HG02852 (cell line): ENCODE measurements around the gene EVL.
"Not testable (repeated sequence)": the region's sequence is repeated elsewhere in the genome, so short reads cannot be mapped to it uniquely, and the experiment has no call there.

Experiments
- ATAC-seq: cut with Tn5 transposase; IDR thresholded peaks from one replicate; pipeline ENCODE4 v1.9.1; 2021; ENCODE audit warnings: mild to moderate bottlenecking, moderate library complexity; ENCODE audit not compliant: unreplicated experiment

Gene EVL

DNA sequence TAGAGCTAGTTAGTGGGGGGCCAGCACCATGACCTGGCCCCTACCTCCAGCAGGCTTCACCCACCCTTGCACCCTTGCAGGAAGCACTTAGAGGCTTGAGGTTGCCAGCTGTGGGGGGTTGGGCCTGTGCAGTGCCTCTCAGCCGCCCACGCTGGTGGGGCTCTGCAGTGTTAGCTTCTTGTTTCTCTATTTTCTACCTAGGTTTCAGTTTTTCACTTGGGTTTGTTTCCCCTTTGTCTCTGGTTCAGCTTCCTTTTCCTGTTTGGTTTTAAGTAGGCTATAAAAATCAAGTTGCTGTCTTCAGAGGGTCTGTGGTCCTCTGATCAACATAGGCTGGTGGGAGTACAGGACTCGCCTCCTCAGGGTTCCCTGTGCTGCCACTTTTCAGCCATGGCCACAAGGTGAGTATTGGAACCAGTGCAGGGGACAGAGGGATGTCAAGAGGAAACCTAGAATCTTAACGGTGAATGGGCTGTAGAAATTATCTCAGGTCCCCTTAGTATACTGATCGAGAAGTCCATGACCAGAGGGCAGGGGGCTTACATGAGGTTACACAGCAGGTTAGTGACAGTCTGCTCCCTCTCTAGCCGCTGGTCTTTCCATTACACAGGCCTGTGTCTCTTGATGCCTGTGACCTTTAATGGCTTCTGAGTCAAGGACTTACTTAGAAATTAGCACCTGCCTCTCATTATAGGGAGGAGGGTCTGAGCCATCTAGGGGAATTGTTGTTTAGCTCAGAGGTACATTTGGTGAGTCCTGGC lies at the start of gene EVL:
EVL (plus strand) TSS at position 312 of the 761 bp plus-strand sequence; CDS start at position 391, 79 bp downstream.
- ATAC-seq, result peak; percentile 46

GRCh38 chr14:100017553-100017952 lies 47.7 kb upstream of the EVL start:
- ATAC-seq, result no peak

GRCh38 chr14:100018054-100018453 lies 47.2 kb upstream of the EVL start:
- ATAC-seq, result no peak

DNA sequence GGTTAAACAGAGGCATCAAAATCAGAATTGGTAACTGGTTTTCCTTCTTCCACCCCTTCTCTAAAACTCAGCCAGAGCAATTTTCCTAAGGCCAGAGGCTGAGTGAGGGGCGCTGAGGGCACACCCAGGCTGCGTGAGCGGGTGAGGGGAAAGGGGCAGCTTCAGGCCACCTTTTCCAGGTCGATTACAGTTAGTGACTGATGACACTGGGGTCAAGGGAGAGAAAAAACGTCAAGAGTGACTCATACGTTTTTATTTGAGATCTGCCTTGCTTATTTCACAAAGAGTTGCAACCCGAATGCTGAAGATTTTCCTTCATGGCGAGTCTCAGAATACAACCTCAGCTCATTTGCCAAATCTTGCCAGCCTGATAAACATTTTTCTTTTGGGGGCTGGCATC lies 46.7 kb upstream of the EVL start:
- no peak for ATAC-seq

DNA sequence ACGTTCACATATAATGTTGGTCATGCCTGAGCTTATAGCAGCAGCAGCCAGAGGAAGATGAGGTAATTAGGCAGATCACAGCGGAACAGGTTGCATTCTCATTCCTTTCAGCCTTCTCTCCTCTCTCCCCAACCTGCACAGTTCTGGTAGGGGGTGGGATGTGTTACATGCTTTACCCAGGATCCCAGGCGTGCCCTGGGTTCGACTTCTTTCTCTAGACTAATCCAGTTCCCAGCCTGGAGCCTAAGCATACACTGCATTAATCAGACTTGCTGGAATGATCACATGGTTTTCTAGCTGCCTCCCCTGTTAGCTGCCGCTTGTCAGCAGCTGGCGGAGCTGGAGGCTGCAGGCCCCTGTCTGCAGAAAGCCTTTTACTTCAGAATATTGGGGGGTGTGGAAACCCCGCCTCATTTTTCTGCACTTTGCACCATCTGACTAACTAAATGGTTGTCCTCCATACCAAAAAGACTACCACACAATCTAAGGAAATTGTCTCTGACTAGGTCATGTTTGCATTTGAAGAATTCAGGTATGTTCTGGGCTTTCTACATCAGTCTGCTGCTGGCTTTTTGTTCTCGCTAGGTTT lies 46.0 kb upstream of the EVL start:
- no peak for ATAC-seq

DNA sequence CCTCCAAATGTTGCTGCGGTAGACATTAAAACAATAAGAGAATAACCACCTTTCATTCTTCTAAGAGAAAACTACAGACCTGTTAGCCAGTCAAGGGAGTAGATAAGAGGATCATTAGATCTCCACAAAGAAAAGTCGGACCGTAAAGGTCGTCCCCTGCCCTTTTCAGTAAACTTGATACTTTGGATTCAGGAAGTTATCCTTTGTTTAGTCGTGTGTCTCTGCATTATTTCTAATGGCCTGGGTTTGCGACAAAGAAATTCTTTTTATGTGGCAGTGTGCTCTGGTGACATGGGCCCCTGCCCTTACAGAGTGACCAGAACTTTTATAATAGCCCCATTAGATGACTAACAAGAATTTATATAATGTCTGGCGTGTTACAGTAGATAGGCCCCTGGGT lies 44.6 kb upstream of the EVL start:
- ATAC-seq, result no peak

DNA sequence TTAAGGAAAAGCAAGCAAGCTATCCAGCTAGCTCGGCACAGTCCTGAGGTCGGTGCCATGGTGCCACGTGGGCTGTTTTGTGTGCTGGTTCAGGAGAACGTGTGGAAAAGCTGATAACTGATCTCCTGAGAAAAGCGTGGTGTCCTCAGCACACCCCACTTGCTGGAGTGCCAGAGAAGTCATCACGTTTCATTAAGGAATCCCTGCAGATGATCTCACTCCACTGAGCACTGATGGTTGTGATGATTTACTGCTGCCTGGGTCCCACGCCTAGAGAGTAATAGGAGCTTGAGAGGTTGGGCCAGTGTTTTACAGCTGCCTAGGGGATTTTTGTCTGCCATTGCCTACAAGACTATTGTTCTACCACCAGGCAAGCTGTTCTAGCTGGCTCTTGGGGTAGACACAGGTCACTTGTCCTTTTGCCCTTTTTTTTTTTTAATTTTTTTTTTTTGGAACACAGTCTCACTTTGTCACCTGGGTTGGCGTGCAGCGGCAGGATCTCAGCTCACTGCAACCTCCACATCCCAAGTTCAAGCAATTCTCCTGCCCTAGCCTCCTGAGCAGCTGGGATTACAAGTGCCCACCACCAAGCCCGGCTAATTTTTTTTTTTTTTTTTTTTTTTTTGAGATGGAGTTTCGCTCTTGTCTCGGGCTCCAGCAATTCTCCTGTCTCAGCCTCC lies 42.3 kb upstream of the EVL start:
- ATAC-seq, result no peak

- peak; percentile 52 for ATAC-seq
These were observed 40.1 kb upstream of the EVL start for GRCh38 chr14:100025111-100025510.

DNA sequence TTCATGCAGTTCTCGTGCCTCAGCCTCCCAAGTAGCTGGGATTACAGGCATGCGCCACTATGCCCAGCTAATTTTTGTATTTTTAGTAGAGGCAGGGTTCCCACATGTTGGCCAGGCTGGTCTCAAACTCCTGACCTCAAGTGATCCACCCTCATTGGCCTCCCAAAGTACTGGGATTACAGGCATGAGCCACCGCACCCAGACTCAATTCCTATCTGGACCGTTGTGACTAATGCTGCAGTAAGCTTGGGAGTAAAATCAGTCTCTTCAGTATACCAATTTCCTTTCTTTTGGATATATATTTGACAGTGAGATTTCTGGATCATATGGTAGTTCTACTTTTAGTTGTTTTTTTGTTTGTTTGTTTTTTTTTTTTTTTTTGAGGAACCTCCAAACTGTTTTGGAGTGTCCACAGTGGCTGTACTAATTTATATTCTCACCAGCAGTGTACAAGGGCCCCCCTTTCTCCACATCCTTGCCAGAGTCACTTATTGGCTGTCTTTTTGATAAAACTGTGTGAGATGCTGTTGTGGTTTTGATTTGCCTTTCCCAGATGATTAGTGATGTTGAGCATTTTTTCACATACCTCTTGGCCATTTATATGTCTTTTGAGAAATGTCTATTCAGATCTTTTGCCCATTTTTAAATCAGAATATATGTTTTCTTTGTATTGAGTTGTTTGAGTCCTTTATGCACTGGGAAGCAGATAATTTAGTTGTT lies 37.3 kb upstream of the EVL start:
- no peak for ATAC-seq

DNA sequence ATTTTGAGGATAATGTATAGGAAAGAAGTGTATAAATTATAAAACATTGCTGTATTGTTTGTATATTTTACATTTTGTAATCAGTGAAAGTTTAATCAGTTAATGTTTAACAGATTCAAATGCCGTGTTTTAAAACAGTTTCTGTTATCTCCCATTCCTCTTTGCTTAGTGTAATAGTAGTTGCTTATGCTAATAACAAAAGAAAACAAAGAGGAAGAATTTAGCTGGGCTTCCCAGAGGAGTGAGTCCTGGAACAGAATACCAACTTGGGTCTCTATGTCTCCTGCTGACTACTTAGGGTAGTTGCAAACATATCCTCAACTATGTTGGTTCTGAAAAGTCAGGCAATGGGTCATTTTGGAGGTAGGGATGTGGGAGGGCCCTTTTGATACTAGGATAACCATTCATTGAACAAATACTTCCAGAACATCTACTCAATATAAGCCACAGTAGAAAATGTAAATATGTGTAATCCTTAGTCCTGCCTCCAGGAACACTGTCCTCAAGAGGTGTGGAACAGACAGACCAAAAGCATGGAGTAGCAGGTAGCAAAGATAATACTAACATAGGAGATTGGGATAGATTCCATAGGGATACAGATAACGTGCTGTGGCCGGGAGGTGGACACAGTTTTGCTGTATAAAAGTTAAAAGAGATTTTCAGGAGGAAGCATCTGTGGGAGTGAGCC lies 36.1 kb upstream of the EVL start:
- ATAC-seq, result no peak

DNA sequence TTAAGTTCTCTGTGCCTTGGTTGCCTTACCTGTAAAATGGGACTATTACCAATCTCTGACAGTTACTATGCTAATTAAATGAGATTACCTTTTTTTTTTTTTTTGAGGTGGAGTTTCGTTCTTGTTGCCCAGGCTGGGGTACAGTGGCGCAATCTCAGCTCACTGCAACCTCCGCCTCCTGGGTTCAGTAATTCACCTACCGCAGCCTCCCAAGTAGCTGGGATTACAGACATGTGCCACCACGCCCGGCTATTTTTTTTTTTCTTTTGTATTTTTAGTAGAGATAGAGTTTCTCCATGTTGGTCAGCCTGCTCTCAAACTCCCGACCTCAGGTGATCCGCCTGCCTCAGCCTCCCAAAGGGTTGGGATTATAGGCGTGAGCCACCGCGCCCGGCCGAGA lies 35.2 kb upstream of the EVL start:
- not testable (repeated sequence) for ATAC-seq

DNA sequence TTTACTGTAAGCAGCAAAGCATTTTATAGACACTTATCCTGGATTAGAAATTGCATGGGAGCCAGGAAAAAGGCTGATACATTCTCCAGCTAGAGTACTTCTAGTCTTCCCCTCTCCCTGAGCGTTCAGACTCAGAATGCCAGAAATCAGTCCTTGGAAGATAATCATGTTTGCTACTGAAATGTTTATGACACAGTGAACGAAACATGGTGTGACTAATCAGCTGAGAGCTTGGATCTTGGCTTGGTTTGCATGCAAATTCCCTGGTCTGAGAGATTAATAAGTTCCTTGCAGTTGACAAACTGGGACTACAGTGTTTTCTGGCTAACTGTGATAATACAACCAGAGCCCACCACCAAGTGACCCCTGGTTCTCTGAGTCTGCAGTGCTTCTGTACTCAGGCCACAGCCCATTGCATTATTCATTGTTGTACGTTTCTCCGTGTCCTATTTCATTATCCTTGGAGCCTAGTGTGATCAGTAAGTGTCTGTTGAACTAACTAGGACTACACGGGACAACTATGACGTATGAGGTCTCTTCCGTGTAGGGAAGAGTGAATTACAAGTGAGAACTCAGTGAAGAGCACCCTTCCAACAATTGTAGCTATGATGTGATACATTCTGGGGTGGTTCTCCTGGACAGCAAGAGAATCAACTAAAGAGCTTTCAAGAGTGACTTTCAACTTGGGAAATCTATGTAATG lies 34.6 kb upstream of the EVL start:
- no peak for ATAC-seq

DNA sequence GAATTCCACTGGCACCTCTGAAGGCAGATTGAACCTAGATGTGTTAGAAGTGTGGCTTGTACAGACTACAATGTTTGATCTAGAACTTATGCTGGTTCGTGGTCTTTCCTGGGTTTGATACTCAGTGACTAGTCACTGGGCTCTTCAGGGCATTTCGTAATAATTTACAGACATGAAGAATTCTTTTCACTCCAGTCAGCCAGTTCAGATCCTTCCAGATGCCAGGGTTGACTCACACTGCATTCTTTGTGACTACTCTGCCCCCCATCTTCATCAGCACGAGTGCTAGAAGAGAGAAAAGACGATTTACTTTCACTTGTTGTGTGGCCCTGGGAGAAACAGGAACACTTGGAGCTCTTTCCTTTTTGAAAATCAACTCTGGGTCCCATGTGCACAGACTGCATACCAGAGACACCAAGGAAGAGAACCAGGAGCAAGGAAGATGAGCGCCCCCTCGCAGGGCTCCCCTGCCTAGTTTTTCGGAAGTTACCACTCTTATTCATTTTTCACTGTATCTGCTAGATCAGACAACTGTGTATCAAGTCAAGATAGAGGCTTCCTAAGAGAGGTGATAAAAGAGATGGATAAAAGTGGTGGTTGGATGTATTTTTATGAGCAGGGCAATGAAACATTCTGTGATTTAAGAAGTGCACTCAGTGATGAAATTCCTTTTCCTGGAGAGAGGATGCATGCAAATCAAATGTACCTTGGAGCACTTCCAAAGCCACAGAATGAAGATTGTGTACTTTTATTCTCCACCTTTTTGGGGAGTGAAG lies 33.5 kb upstream of the EVL start:
- ATAC-seq, result no peak

DNA sequence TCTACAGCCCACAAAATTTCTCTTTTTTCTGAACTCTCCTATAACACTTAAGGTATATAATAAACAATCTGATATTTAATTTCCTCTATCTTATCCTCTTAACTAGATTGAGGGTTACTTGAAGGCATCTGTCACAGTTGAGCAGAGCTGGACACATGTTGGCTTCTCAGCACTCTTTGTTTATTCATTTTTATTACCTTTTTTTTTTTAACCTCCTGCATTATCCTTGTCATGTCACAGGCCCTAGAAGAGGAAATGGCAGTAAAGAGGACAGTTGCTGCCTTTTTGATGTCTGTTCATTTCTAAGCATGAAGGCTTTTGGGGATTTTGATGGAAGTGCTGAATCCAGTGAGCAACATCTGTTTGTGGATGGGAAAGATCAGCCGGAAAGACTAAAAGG lies 32.5 kb upstream of the EVL start:
- no peak for ATAC-seq

DNA sequence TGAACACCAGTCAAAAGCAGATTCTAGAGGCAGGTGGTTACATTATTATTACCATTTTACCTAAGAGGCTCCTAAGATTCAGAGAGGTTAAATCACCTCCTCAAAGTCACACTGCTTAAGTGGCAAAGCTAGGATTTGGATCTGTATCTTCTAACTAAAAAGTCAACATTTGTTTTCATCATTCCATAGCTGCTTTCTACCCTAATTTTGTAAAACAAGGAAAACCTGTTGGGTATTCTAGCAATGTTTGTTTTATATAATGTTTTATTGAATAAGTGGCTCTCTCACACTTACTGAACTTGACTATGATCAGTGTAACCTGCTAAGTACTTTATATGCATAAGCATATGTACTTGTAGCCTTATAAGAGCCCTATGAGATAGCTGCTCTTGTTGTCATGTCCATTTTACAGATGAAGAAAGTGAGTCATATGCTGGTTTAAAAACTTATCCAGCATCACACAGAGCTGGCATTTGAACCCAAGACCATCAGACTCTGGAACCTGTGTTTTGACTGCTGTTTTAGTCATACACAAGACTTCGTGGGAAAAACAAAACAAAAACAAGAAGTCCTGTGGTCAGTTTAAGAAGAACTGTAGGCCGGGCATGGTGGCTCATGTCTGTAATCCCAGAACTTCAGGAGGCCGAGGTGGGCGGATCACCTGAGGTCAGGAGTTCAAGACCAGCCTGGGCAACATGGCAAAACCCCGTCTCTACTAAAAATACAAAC lies 31.7 kb upstream of the EVL start:
- no peak for ATAC-seq

DNA sequence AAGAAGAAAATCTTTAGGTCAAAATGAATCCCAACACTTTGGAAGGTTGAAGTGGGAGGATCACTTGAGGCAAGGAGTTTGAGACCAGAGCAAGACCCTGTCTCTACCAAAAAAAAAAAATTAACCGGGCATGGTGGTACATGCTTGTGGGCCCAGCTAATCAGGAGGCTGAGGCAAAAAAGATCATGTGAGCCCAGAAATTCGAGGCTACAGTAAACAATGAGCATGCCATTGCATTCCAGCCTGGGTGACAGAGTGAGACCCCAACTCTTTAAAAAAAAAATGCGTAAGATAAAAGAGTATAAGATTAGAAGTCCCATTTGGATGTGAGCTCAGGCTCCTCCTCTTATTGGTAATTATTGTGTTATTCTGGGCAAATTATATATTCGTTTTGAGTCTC lies 30.8 kb upstream of the EVL start:
- ATAC-seq, result no peak

- no peak for ATAC-seq
These were observed 30.2 kb upstream of the EVL start for GRCh38 chr14:100034961-100035500.

GRCh38 chr14:100035700-100036099 lies 29.5 kb upstream of the EVL start:
- ATAC-seq, result no peak

DNA sequence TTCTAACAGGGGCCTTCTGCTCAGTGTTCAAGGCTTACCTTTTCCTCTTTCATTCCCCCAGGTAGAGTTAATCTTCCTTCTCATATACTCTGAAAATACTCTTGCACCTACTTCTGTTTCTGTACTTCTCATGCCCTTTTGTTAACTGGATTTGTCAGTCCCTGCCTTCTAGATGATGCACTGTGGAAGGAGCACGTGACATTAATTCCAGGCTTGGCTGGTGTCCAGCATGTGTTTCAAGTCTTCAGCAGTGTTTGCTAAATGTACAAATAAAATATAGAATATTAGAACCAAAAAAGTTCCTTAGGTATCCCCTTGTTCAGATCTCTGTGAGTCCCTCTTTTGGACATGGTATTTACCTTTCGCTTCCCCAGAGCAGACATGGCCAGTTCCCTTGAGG lies 27.9 kb upstream of the EVL start:
- ATAC-seq, result no peak
